ENCODE data around the gene TUBGCP6. TPM values are rescaled to one million over a fixed set of nuclear protein-coding genes. Genes with fewer than 3 reads are reported as not detected.

The TUBGCP6 gene
- total RNA-seq, 6 experiments from 2014 or later: 10.4 to 22.6 (median 14.6) TPM

GRCh38 chr22:50199251-50199721 lies 45.5 kb downstream of the TUBGCP6 start:
- Histone ChIP-seq H3K27me3 (no peaks in the 10 kb centered on the region), H3K27ac (peak overlapping the region in 1 of 3 donors; percentile 98), H3K9me3 (no peaks in the 10 kb centered on the region), H3K36me3 (peaks cover 0 to 10% (median 2%) of the 10 kb centered on the region in 4 donors), H3K4me1 (peaks cover 0 to 41% (median 16%) of the 10 kb centered on the region in 4 donors), H3K4me3 (no peak overlapping the region)
- DNase-seq (no peak), ATAC-seq (no peak)
- WGBS (ENCODE audit: insufficient coverage, low coverage, low lambda C conversion rate, missing lambda C conversion rate): 16% methylated on average over 7 of the region's 18 CpGs
- intact Hi-C loops (cut with DNase I): no loop called here
- TF ChIP-seq, protein P1, sequence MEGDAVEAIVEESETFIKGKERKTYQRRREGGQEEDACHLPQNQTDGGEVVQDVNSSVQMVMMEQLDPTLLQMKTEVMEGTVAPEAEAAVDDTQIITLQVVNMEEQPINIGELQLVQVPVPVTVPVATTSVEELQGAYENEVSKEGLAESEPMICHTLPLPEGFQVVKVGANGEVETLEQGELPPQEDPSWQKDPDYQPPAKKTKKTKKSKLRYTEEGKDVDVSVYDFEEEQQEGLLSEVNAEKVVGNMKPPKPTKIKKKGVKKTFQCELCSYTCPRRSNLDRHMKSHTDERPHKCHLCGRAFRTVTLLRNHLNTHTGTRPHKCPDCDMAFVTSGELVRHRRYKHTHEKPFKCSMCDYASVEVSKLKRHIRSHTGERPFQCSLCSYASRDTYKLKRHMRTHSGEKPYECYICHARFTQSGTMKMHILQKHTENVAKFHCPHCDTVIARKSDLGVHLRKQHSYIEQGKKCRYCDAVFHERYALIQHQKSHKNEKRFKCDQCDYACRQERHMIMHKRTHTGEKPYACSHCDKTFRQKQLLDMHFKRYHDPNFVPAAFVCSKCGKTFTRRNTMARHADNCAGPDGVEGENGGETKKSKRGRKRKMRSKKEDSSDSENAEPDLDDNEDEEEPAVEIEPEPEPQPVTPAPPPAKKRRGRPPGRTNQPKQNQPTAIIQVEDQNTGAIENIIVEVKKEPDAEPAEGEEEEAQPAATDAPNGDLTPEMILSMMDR (IDR thresholded peaks at IDR 0.05): no peak
- TF ChIP-seq POLR2A (IDR thresholded peaks at IDR 0.05): no peak

GRCh38 chr22:50198624-50199017 lies 46.2 kb downstream of the TUBGCP6 start:
- intact Hi-C loops (cut with DNase I): no loop called here
- 33% methylated on average over 1 of the region's 16 CpGs for WGBS (ENCODE audit: insufficient coverage, low coverage, low lambda C conversion rate, missing lambda C conversion rate)
- ATAC-seq: no peak
- Histone ChIP-seq H3K27ac (no peak overlapping the region), H3K27me3 (no peaks in the 10 kb centered on the region), H3K36me3 (peaks cover 0 to 10% (median 2%) of the 10 kb centered on the region in 4 donors), H3K4me1 (peaks cover 0 to 38% (median 16%) of the 10 kb centered on the region in 4 donors), H3K9me3 (no peaks in the 10 kb centered on the region), H3K4me3 (no peak overlapping the region)
- TF ChIP-seq, protein P1 (IDR thresholded peaks at IDR 0.05): no peak
- TF ChIP-seq POLR2A (IDR thresholded peaks at IDR 0.05): no peak
- DNase-seq: no peak

DNA sequence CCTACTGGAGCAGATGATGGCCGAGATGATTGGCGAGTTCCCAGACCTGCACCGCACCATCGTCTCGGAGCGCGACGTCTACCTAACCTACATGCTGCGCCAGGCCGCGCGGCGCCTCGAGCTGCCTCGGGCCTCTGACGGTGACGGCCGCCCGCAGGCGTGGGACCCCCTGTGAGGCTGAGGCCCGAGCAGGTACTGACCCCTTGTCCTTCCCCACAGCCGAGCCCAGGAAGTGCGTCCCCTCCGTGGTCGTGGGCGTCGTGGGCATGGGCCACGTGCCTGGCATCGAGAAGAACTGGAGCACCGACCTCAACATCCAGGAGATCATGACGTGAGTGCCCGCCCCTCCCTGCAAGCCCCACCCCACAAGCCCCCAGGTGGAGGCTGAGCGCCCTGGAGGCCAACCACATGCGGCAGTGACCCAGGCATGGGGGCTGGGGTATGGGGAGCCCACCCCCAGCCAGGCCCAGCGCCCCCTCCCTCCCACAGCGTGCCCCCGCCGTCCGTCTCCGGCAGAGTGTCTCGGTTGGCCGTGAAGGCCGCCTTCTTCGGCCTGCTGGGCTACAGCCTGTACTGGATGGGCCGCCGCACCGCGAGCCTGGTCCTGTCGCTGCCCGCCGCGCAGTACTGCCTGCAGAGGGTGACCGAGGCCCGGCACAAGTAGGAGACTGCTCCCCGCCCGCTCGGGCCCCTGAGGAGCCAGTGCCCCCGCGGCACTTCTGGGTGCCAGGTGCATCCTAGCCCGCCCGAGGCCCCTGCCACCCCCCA lies 46.8 kb downstream of the TUBGCP6 start:
- Histone ChIP-seq H3K4me3 (no peak overlapping the region), H3K27ac (no peak overlapping the region), H3K4me1 (peaks cover 0 to 33% (median 13%) of the 10 kb centered on the region in 4 donors), H3K27me3 (no peaks in the 10 kb centered on the region), H3K9me3 (no peaks in the 10 kb centered on the region), H3K36me3 (peaks cover 0 to 10% (median 2%) of the 10 kb centered on the region in 4 donors)
- no peak for TF ChIP-seq POLR2A (IDR thresholded peaks at IDR 0.05)
- WGBS (ENCODE audit: insufficient coverage, low coverage, low lambda C conversion rate, missing lambda C conversion rate): 100% methylated on average over 3 of the region's 61 CpGs
- no peak for ATAC-seq
- intact Hi-C loops (cut with DNase I): no loop called here
- DNase-seq: no peak

DNA sequence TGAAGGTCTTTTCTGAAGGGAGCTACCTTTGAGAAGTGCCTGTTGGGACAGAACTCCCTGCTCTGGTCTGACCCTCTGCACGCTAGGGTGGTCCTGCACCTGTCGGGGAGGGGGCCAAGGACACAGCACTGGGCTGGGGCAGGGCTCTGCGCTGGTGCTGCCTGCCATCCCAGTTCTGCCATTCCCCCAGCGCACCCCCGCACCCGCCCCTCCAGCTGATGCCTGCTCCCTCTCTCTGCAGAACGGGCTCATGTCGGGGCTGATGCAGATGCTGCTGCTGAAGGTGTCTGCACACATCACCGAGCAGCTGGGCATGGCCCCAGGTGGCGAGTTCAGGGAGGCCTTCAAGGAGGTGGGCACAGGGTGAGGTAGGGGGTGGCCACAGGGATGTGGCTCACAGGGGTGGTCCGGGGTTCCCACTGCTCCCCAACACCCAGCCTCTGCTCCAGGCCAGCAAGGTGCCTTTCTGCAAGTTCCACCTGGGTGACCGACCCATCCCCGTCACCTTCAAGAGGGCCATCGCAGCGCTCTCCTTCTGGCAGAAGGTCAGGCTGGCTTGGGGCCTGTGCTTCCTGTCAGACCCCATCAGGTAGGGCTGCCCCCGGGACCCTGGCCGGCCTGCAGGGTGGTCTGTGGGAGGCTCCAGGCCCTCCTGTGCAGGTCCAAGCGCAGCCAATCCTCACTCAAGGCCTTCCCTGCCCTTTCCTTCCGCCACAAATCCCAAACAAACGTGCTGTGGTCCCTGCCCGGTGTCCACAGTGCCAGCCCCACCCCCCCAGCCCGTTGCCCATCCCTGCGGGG lies 47.6 kb downstream of the TUBGCP6 start:
- WGBS (ENCODE audit: insufficient coverage, low coverage, low lambda C conversion rate, missing lambda C conversion rate): no CpG with 5 or more reads among the region's 23 CpGs
- TF ChIP-seq, protein P1 (IDR thresholded peaks at IDR 0.05): no peak
- no peak for TF ChIP-seq POLR2A (IDR thresholded peaks at IDR 0.05)
- no peak for DNase-seq
- intact Hi-C loops (cut with DNase I): no loop called here
- Histone ChIP-seq H3K4me3 (no peak overlapping the region), H3K36me3 (peaks cover 0 to 10% (median 2%) of the 10 kb centered on the region in 4 donors), H3K4me1 (peaks cover 0 to 25% (median 10%) of the 10 kb centered on the region in 4 donors), H3K27me3 (no peaks in the 10 kb centered on the region), H3K9me3 (no peaks in the 10 kb centered on the region), H3K27ac (no peak overlapping the region)
- ATAC-seq: no peak
